Muscle of back (tissue), 13 donors: Measurements from ENCODE around the gene KLHL5. TPM values are rescaled to one million over a fixed set of nuclear protein-coding genes. Genes with fewer than 3 reads are reported as not detected.
A peak's percentile ranks its signal among the peaks of the same experiment; 100 is the strongest.
"Not testable (repeated sequence)": the region's sequence is repeated elsewhere in the genome, so short reads cannot be mapped to it uniquely, and the experiment has no call there.

Source experiments
- DNase-seq, 3 donors: peaks; one replicate each; pipeline versions ENCODE4 v3.0.0 to v3.0.0-alpha.2; 2013
- long read RNA-seq, 9 donors: transcript quantifications; one replicate each; lab custom pipeline, GENCODE V29; 2026
- polyA plus RNA-seq, 10 donors: library from polyadenylated mRNA; unstranded; fragments of 120-200 nt; gene quantifications; one replicate each; pipeline ENCODE4 v1.2.1, GENCODE V29; 2013; ENCODE audit not compliant: insufficient read length in 10 of 10

KLHL5 gene
- polyA plus RNA-seq = 10 to 100 TPM; 12.8 to 21.3 (median 19.1) TPM
- long read RNA-seq, donor 1, partial matches to known transcripts = 0 of 3 reads
- long read RNA-seq, donor 1, other reads (novel, unspliced or antisense) = 0 of 3 reads
- long read RNA-seq, donor 2 = 0 reads
- long read RNA-seq, donor 3 = 0 reads
- long read RNA-seq, donor 4, partial matches to known transcripts = 0 of 1 reads
- long read RNA-seq, donor 4, other reads (novel, unspliced or antisense) = 0 of 1 reads
- long read RNA-seq, donor 5, partial matches to known transcripts = 0 of 2 reads
- long read RNA-seq, donor 5, other reads (novel, unspliced or antisense) = 0 of 2 reads
- long read RNA-seq, donor 6, partial matches to known transcripts = 0 of 2 reads
- long read RNA-seq, donor 6, other reads (novel, unspliced or antisense) = 0 of 2 reads
- long read RNA-seq, donor 7, partial matches to known transcripts = 0 of 5 reads
- long read RNA-seq, donor 7, other reads (novel, unspliced or antisense) = 0 of 5 reads
- long read RNA-seq, donor 8, partial matches to known transcripts = 0 of 3 reads
- long read RNA-seq, donor 8, other reads (novel, unspliced or antisense) = 0 of 3 reads
- long read RNA-seq, donor 9 = 0 reads

- DNase-seq = peak in 2 of 3 donors; percentile 15 to 26
Observed at GRCh38 chr4:39062094-39062769, at the start of gene KLHL5. Gene KLHL5, plus strand, starts transcription at chr4:39062232. Its CDS starts 421 bp downstream, at chr4:39062653.

- DNase-seq = no peak
Observed at GRCh38 chr4:39014028-39014427, 48.0 kb upstream of the KLHL5 start.

GRCh38 chr4:39020130-39020529, 41.9 kb upstream of the KLHL5 start:
- no peak for DNase-seq

GRCh38 chr4:39021631-39022030, 40.4 kb upstream of the KLHL5 start:
- DNase-seq = no peak

- no peak for DNase-seq
Observed at GRCh38 chr4:39022241-39022640, 39.8 kb upstream of the KLHL5 start.

GRCh38 chr4:39023059-39023458, 39.0 kb upstream of the KLHL5 start:
- no peak for DNase-seq

GRCh38 chr4:39024311-39024865, 37.6 kb upstream of the KLHL5 start:
- no peak for DNase-seq

- DNase-seq = no peak
Observed at GRCh38 chr4:39025552-39026085, 36.4 kb upstream of the KLHL5 start.

GRCh38 chr4:39026096-39026495, 35.9 kb upstream of the KLHL5 start:
- DNase-seq = no peak

GRCh38 chr4:39029752-39030694, 32.0 kb upstream of the KLHL5 start:
- no peak for DNase-seq

GRCh38 chr4:39030725-39031124, 31.3 kb upstream of the KLHL5 start:
- DNase-seq = no peak

- not testable (repeated sequence) for DNase-seq
Observed at GRCh38 chr4:39031590-39032020, 30.4 kb upstream of the KLHL5 start.

GRCh38 chr4:39032218-39033085, 29.6 kb upstream of the KLHL5 start, which contains the start of gene TMEM156:
Gene TMEM156, minus strand, starts transcription at chr4:39032409. Its CDS starts 96 bp downstream, at chr4:39032313.
- no peak for DNase-seq

GRCh38 chr4:39036172-39036571, 25.9 kb upstream of the KLHL5 start:
- no peak for DNase-seq

GRCh38 chr4:39037491-39037825, 24.6 kb upstream of the KLHL5 start:
- DNase-seq = no peak

GRCh38 chr4:39037941-39038340, 24.1 kb upstream of the KLHL5 start:
- DNase-seq = no peak

GRCh38 chr4:39039108-39039507, 22.9 kb upstream of the KLHL5 start:
- no peak for DNase-seq

- no peak for DNase-seq
Observed at GRCh38 chr4:39042366-39042765, 19.7 kb upstream of the KLHL5 start.

- DNase-seq = peak in 1 of 3 donors; percentile 15
Observed at GRCh38 chr4:39043058-39043860, 18.8 kb upstream of the KLHL5 start.
